HG03442 (cell line): ENCODE results near the gene PCBP3.
"Not testable (repeated sequence)": the region's sequence is repeated elsewhere in the genome, so short reads cannot be mapped to it uniquely, and the experiment has no call there.

Experiments
- ATAC-seq: cut with Tn5 transposase; IDR thresholded peaks from one replicate; pipeline ENCODE4 v1.9.1; 2021; ENCODE audit warnings: mild to moderate bottlenecking, moderate library complexity; ENCODE audit not compliant: unreplicated experiment

The PCBP3 gene

DNA sequence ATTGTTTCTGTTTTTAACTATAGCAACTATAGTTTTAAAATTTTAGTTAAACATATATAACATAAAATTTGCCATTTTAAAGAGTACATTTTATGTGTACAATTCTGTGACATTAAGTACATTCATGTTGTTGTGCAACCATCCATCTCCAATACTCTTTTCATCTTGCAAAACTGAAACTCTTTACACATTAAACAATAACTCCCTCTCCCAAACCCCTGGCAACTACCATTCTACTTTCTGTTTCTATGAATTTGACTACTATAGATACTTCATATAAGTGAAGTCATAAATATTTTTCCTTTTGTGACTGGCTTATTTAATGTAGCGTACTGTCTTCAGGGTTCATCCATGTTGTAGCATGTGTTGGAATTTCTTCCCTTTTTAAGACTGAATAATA, 25.9 kb downstream of the PCBP3 start:
- ATAC-seq = no peak

DNA sequence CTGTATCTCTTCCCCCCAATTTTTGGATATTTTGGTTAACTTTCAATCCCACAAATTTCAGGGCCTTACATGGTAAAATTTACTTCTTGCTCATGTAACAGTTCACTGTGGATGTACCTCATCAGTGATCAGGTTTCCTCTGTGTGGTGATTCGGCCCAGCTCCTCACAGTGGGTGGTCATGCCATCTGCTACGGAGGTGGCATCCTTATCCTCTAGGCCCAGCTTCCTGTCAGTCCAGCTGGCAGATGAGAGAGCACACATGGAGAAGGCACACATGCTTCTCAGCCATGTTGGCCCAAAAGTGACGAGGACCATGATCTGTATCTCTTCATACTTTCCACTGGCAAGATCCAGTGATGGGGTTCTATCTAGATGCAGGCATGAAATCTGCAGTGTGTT, 27.2 kb downstream of the PCBP3 start:
- no peak for ATAC-seq

DNA sequence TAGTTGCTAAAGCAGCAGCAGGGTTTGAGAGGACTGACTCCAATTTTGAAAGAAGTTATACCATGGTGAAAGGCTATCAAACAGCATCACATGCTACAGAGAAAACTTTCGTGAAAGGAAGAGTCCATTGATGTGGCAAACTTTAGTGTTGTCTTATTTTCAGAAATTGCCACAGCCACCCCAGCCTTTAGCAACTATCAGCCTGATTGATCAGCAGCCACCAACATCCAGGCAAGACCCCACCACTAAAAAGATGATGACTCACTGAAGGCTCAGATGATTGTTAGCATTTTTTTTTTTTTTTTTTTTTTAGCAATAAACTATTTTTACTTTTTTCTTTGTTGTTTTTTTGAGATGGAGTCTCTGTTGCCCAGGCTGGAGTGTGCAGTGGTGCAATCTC, 35.3 kb downstream of the PCBP3 start:
- ATAC-seq = not testable (repeated sequence)

DNA sequence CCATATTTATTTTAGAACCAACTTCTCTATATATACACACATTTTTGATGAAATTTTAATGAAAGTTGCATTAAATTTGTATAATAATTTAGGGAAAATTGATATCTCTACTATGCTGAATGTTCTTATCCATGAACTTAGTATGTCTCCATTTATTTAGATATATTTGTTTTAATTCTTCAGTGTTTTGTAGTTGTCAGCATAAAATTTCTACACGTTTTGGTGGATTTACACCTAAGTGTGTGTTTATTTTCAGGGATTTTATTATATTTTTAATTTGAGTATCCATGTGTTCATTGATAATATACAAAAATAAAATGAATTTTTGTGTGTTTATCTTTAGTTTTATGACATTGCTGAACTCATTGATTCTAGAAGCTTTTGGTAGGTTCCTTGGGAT, 36.7 kb downstream of the PCBP3 start:
- ATAC-seq = no peak

DNA sequence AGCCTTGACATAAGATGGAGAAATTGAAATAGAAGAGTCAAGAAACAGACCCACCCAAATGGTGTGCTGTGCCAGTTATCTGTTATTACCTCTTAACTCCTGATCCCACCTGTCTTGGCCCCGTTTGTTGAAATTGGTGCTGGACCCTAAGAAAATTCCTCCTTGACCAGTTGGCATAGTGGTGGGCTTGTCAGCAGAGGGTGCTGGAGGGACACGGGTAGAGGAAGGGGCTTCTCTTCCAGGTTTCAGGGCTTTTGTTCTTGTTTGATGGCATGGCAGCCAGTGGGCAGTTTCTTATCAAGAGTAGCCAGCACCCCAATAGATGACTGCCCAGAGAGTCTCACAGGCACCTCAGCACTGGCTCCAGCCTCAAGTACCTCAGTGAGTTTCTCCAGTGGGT, 51.6 kb downstream of the PCBP3 start:
- ATAC-seq = no peak

DNA sequence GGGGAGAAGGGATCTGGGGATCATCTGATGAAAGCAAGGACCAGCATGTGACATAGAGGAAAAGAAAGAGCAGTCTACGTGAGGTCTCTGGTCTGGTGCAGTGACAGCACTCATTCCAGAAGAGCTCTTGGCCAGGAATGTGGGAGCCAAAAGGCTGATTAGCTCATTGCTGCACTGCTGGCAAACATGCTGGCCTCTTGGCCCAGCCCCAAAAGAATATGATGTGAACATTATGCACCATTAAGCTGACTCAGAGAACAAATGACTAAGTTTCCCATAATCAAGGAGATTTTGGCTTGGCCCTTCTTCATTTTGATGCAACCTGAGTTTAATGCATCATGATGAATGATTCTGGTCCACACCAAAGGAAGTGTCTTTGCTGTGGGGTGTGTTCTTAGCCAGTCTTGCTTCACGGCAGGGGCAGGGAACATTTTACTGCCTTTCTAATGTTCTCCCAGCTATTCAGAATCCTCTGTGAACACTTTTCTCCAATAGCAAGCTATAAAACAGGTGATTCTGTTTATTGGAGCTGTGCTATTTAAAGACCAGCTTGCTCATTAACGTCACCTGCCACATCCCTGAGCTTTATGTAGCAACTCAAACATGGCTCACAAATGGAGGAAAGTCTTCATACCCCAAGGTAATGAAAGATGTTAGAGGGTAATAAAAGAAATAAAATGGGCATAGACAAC, 55.1 kb downstream of the PCBP3 start:
- no peak for ATAC-seq

DNA sequence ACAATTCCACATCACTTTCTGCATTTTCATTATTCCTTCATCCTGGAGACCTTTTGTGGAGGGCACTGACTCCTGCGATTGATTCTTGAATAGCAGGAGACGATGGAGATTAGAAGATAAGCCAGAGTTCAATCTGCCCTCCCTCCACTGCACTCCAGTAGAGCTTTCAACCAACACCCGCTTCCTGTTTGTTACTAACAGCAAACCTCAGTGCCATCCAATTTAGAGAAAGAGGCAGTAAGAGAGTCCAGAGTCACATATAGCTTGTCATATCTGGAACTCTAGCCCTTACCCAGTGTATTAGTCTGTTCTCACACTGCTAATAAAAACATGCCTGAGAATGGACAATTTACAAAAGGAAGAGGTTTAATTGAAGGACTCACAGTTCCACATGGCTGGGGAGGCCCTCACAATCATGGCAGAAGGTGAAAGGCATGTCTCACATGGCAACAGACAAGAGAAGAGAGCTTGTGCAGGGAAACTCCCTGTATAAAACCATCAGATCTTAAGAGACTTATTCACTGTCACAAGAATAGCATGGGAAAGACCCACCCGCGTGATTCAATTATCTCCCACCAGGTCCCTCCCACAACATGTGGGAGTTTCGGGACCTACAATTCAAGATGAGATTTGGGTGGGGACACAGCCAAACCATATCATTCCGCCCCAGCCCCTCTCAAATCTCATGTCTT, 55.9 kb downstream of the PCBP3 start:
- ATAC-seq = no peak

DNA sequence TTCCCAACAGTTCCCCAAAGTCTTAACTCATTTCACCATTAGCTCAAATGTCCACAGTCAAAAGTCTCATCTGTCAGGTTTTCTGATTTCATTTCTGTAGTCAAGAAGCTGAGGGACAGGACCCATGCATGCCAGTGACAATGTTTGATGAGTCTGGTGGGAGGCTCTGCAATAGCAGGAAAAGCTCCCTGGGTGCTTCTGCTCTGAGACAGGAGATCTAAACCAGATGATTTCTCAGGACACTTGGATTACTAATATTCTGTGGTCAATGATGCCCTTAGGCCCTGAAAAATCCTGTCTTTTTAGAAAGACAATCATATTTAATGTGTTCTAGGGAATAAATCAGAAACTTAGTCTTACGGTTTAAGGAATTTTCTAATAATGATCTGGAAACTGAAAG, 56.4 kb downstream of the PCBP3 start:
- no peak for ATAC-seq

DNA sequence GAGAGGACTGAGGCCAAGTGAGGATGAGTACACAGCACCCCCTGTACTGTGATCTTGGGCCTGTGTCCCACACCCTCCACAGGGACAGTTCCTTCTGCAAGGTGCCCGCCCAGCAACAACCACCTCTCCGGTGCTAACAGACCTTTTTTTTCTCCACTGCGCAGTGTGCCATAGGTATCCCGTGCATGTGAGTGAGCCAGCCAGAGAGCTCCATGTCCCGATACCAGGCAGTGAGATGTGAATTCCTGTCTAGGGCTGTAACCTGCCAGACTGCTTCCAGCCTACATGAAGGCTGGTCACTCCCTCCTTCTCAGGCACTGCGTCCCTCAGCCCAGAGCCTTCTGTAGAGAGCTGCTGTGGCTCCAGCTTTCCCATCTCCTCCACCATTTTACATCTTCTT, 56.9 kb downstream of the PCBP3 start:
- no peak for ATAC-seq

DNA sequence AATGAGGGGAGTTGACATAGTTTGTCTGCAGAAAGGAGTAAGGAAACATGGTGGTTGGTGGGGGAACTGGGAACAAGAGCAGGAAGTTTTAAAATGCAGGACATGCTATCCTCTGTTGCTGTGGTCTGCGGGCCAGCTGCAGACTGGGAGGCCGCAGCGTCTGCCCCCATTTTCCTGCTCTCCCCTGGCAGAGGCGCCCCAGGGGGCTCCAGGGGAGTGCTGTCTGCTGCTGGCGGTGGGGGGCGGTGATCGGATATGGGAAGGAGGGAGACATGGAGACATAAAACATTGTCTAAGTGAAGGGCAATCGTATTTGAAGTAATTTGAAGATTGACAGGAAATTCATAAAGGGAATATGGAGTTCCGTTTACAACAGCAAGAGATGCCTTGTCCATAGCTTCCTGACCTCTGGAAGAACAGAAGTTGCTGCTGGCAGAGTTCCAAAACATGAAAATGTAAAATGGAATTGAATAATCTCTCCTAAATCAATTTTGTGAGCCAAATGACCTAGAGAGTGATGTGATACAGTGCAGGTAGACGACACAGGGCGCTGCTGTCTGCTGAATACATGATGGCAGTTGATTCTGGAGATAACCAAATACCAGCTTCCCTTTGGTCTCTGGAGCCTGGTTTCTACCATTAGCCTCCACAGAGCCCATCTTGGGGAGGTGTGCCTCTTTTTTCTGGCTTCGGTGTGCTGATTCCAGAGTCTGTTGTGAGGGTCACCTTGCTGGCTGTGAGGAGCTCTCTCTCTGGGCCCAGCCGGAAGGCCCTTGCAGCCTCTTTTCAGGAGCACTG, 61.0 kb downstream of the PCBP3 start:
- no peak for ATAC-seq

DNA sequence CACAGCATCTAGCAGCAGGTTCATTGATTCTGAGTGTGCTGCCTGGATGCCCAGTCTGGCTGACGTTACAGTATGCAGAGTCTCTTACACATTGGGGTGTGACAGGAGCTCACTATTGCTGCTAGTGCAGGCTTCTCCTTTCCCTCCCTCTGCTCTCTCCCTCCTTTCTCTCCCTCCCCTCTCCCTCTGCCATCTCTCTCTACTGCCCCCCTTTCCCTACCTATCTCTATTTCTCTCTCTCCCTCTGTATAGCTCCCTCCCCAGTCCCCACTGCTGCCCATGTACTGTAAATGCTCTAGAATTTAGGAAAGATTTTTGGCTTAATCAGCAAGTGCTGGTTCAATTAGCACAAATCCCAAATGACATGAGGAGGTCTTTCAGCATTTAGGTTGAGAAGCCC, 62.8 kb downstream of the PCBP3 start:
- ATAC-seq = no peak

DNA sequence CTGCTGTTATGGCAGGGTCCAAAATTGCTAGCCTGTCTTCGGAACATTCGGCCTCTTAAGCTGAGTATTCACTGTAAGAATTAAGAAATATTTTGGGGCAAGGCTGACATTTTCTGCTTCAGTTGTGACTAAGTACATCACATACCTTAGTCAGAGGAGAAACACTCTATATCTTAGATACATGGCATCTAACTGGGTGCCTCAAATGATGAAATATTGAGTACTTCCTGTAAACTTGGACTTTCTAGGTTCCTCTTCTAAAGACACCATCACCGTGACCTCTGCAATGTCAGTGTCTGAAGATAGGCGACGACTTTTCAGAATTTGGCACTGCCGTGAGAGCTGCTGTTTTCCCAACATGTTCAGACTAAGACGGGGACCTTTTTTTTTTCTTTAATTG, 65.6 kb downstream of the PCBP3 start:
- no peak for ATAC-seq

DNA sequence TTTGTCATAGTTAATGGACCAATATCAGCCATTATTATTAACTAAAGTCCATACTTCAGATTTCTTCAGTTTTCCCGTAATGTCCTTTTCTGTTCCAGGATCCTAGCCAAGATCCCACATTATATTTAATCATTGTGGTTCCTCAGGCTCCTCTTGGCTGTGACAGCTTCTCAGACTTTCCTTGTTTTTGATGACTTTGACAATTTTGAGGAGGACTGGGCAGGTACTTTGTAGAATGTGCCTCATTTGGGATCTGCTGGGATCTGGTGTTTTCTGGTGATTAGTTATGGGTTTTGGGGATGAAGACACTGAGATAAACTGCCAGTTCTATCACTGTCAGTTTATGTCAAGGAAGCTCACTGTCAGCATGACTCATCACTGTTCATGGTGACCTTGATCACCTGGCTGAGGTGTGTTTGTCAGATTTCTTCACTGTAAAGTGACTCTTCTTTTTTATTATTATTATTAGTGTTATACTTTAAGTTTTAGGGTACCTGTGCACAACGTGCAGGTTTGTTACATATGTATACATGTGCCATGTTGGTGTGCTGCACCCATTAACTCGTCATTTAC, 66.3 kb downstream of the PCBP3 start:
- ATAC-seq = no peak

DNA sequence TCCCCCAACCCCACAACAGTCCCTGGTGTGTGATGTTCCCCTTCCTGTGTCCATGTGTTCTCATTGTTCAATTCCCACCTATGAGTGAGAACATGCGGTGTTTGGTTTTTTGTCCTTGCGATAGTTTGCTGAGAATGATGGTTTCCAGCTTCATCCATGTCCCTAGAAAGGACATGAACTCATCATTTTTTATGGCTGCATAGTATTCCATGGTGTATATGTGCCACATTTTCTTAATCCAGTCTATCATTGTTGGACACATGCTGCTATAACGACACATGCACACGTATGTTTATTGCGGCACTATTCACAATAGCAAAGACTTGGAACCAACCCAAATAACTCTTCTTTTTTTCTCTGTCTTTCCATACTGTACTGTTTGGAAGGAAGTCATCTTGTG, 66.8 kb downstream of the PCBP3 start:
- not testable (repeated sequence) for ATAC-seq

DNA sequence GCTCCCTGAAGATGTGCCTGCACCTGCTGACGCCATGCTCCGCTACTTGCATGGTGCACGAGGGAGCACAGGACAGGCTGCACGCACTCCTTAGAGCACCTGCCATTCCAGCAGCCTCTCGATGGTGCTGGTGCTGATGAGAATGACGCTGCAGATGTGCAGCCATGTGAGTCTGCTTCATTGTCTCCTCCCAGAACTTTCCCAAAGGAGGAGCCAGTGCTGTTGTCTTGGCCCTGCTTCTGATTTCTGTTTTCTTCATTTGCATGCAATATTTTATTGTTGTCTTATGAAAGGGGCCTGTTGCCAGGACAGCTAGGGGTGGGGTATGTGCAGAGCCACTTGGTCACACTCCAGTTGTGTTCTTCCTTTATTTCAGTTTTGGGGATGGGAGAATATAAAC, 70.1 kb downstream of the PCBP3 start:
- ATAC-seq = no peak

DNA sequence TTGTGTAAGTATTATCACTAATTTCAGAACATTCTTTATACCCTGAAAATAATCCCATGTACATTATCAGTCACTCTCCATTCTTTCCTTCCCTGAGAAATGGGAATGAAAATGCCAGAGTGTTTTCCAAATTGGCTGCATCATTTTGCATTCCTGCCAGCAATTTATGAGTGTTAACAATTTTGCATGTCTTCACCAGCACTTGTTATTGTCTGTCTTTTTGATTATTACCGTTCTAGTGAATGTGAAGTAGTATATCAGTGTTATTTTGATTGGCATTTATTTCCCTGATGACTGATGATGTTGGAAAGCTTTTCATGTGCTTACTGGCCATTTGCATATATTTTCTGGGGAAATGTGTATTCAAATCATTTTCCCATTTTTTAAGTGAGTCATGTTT, 71.9 kb downstream of the PCBP3 start:
- ATAC-seq = no peak

DNA sequence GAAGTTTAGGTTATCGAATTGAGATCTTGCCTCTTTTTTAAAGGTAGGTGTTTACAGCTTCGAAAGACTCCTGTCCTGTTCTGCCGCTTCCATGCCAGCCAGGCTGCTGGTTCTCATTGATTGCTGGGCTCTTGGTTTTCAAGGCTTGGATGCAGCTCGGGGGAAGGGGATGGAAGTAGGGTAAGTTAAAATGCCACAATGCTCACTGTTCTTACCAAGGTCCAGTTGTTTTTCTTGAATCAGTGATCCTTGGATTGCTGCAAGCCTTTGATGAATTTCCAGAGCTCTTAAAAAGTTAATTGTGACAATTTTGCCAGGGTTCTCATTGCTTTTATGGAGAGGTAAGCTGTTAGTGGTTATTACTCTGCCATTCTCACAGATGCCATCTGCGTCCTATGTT, 74.9 kb downstream of the PCBP3 start:
- ATAC-seq = no peak

DNA sequence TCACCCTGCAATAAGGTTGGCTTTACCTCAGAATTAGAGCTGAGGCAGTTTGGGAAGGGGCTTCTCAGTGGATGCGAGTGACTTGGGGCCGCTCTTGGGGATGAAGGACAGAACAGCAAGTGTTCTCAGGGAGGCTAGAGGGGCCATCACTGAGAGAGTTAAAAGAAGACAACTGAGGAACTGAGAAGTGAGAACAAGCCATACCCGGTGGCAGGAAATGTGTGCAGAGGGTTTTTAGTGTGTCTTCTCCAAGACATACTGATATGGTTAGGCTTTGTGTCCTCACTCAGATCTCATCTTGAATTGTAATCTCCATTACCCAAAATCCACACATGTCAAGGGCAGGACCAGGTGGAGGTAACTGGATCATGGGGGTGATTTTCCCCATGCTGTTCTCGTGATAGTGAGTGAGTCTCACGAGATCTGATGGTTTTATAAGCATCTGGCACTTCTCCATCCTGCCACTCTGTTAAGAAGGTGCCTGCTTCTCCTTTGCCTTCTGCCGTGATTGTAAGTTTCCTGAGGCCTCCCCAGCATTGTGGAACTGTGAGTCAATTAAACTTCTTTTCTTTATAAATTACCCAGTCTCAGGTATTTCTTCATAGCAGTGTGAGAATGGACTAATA, 75.8 kb downstream of the PCBP3 start:
- no peak for ATAC-seq

DNA sequence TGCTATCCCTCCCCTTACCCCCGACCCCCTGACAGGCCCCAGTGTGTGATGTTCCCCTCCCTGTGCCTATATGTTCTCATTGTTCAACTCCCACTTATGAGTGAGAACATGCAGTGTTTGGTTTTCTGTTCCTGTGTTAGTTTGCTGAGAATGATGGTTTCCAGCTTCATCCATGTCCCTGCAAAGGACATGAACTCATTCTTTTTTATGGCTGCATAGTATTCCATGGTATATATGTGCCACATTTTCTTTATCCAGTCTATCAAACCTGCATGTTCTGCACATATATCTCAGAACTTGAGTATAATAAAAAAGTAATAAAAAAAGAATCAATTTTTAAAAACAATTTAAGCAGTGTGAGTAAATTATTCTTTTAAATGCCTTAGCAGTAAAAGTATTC, 76.7 kb downstream of the PCBP3 start:
- ATAC-seq = not testable (repeated sequence)

DNA sequence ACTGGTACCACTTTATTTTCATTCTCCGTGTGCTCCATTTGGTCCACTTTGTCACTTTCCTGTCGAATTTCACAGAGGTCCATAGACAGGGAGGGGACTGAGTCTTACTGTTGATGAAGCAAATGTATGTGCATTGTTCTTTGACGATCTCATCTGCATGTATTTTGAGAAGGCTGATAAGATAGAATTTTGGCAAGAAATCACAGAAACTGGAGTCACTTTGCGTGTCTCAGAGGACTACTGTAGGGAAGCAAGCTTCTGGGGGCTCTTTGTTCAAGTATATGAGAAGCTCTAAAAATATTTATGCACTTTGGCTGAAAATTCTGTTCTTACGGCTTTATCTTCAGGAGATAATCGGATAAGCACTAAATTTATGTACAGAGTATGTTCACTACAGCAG, 78.1 kb downstream of the PCBP3 start:
- ATAC-seq = no peak
